ENCODE results near the gene NDUFAF4.
"Not testable (repeated sequence)": the region's sequence is repeated elsewhere in the genome, so short reads cannot be mapped to it uniquely, and the experiment has no call there.

The NDUFAF4 gene

DNA sequence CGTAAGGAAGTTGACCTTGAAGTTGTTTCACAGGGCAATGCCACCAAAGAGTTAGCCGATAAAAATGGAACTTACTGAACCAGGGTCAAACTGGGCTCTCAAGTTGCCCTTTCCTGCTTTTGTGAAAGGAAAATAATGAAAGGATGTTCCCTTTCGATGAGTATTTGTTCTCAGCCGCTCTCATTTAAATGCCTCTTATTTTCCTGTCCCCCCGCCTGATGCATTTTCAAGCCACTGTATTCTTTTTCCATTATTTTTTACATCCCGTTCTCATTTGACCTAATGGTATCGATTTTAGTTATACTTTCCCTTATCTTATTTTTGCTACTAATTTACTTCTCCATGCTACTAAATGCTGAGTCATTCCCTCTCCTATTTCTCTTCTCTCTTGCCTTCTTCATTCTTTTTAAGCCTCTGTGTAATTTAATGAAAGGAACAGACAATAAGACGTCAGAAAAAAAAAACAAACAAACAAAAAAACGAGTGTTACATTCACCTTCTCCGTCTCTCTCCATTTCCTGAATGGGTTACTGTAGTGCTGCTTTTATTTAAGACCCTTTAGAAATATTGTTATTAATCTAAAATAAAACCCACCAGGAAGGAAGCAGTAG lies 655 bp upstream of the NDUFAF4 start:
- no peak for FAIRE-seq

DNA sequence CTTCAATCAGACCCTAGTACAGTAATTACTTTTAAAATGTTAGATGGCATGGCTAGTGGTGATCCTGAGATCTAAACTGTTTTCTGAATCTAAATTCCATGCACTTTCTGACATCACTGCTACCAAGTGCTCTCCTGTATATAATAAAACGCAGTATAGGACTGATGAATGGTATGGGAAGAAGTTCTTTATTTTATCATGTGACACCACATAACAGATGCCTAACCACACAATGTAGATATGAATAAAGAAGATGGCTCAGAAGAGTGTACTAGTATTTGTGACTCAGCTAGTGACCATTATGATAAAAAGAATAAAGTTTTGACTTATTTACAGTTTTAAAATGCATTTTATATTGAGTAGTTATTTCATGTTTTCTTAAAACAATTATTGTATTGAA lies 8.5 kb downstream of the NDUFAF4 start:
- FAIRE-seq: no peak

DNA sequence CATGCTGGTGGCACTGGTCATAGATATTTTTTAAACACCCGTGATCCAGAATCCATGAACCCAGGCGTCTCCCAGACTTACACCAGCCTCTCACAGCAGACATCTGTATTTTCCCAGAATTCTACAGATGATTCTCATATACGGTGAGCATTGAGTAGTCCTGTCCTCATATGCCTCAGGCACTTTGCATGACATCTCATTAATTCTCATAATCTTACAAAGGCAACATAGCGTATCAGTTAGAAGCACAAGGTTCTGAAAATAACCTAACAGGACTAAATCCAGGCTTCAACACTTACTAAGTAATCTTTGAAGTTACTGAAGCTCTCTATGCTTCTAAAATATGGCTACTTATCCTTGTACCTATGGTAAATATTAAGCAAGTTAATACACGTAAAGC lies 8.9 kb downstream of the NDUFAF4 start:
- FAIRE-seq: no peak

DNA sequence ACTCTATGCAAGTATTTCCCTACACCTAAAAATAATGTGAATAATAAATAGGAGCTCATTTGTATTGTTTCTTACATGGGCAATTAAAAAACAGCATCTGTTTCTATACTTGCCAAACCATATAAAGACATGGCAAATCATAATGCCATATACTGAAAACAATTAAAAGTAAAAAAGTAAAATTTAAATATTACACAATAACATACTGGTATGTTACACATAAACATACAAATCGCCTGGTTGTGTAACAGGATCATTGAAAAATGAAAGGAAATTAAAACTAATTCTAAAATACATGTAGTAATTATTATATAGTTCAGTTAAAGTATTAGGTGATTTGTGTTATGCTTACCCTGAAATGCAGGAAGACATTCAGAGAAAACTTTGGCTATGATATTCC lies 11.2 kb downstream of the NDUFAF4 start:
- FAIRE-seq: no peak

DNA sequence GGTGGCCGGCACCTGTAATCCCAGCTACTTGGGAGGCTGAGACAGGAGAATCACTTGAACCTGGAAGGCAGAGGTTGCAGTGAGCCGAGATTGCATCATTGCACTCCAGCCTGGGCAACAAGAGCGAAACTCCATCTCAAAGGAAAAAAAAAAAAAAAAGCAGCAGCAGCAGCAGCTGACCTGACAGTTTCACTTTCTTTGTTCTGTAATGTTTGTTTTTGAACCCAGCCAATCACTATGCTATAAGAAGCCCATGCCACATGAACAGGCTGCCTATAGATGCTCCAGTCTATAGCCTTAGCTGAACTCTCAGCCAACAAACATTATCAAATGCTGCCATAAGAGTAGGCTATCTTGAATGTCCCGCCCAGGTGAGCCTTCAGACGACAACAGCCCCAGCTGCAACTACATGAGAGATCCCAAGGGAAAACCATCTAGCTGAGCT lies 12.5 kb downstream of the NDUFAF4 start:
- not testable (repeated sequence) for FAIRE-seq

DNA sequence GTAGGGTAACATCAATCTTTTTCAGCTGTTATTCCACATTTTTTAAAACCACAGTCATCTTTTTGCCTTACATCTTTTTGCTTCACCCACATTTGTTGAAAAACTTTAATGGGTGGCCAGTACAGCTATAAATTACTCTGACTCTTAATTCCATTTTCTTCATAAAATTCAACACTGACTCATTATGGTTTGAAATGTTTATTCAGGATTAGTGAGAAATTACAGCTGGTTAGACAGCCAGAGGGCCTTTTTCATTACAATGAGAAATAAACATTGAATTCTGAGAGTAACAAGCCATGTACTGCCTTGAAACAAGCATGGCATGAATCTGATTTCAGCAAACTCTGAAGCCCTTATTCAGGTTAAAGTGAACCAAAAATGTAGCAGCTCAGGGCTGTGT lies 19.5 kb downstream of the NDUFAF4 start:
- FAIRE-seq: no peak

DNA sequence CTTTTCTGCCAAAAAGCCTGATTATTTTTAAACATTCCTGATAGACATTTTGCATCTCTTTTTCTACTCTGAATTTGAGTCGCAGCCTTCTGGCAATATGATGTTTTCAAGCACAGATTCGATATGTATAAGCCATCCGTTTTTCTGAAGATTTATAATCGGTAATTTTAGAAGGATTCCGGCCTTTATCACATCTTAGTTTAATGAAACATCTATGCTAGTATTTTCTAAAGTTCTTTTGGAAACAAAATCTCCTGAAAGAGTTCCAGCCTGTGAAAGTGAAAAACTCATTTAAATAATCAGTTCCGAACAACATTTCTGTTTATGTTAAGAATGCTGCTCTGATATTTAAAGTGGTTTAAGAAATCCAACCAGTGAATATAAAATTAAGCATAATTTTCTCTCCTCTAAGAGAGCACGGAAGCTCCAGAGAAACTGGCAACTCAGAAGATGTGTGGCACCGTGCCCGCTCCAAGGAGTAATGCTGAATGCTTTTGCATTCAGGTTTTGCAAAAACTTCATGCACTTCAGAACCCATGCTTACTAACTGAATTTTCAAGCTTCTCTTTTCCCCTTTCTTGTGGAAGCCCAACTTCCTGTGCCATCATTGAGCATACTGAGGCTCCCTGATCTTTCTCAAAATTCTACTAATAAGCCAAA lies 20.7 kb downstream of the NDUFAF4 start:
- FAIRE-seq: no peak

DNA sequence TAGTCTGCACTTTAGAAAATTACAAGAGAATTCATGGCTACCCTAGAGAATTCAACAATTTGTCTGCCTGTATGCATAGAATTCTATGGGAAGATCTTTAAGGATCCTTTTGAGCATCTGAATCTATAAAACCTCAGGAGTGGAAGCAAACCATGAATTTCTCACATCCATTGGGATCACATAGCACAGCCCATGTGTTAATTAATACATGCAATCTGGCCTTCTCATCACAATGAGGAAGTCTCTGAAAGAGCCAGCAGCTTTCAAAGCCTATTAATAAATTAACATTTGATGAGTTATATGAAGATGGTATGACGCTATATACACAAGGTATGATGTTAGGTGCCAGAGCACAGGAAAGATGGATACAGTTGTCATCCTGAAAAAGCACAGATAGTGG lies 24.7 kb downstream of the NDUFAF4 start:
- FAIRE-seq: no peak

DNA sequence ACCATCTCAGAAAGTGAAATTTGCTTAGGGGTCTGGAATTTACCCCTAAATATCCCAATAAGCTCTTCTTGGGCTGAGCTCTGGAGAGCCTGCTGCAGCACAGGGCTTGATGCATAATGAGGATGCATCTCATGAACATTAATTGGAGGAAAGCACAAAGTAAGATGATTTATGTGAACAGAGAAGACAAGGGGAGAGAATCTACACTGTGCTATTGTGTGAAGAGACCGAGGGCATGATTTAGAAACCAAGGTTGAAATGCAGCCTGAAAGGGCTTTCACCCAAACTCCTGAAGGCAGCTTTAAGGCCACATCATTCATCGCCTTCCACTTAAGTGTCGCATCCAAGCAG lies 32.7 kb downstream of the NDUFAF4 start:
- no peak for FAIRE-seq

DNA sequence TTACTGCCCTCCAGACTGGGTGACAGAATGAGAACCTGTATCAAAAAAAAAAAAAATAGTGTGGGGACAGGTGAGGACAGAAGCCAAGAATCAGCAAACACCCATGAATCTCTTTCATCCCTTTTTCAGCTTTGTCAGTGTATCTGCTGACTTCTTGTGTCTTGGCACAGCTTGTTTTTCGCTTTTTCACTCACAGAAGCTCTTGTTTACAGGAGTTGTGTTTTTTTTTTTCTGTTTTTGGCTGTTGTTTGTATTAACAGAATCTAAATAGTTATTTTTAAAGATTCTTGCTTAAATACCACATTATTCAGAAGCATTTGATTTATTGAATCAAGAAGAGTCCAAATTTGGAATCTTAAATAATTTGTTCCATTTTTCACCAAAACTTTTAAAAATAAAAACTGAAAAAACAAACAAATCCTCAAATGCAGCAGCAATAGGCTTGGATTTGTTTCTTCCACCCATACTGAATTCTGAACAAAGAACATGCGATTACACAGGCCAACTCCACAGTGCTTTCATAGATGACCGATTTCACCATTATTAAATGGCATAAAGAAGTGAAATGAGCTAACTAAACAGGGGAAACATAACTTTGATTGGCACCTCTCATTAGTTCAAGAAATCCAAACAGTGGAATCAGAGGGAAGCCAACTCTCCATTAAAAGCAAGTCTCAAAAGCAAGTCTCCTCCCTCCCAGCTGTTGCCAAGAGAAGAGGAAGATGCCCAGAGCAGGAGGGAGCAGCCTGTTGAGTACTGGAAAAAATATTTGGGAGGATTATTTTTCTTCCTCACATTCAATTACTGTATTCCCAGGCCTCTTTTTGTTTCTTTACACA lies 33.3 kb downstream of the NDUFAF4 start:
- FAIRE-seq: no peak

DNA sequence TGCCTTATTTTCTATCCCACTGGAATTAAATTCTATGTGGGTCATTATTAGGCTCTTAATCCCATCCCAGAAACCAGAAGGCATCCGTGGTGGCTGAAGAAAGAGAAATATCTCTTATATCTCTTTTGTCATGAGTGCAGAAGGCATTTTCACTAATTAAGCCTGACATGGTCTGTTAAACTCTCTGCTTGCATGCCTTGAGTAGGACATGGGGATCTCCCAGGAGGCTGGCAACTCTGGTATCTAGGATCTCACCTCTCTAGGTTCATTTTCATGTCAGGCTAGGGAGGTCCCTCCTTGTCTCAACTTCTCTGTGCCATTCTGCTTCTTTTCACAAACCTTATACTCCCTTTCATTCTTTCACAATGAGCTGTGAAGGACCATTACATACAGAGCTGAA lies 35.1 kb downstream of the NDUFAF4 start:
- no peak for FAIRE-seq

DNA sequence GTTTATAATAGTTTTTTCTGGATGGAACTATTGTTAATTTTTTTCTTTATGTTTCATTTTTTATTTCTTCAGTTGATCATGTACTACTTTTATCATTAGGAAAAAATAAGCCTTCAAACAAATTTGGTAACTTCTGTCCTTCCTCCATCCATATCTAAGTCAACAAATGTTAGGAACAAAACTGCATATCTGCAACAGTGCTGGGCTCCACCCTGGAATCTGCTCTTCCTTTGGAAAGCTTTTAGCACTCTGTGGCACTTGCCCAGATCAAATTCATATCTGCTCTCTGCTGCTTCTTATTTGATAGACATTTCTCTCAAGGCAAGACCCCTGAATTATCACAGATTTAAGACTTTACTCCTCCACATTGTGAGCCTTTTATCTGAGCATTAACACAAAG lies 36.1 kb downstream of the NDUFAF4 start:
- FAIRE-seq: no peak

DNA sequence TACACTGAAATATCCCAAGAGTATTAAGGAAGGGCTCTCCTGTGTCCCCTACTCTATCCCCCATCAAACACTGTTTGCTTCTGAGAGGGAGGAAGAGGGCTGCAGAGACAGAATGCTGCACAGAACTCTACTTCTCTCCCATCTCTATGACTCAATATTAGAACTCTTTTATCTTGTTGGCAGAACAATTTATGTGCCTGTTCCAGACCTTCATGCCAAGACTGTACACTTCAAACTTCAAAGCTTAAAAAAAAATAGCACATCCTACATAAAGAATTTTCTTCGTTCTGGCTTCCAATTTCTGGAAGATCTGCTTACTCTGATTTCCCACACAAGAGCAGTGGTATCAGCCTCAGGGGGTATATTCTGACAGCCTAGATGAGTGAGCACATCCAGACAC lies 40.8 kb downstream of the NDUFAF4 start:
- FAIRE-seq: no peak

DNA sequence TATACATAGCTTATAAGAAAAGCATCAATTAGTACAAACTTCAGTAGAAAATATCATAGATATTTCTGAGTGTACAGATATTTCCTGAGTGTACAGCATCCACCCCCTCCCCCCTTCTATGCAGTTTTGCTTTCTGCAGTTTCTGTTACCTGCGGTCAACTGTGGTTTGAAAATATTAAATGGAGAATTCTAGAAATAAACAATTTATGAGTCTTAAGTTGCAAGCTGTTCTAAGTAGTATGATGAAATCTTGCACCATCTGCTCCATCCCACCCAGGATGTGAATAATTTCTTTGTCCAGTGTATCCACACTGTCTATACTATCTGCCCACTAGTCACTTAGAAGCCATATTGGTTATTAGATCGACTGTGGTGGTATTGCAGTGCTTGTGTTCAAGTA lies 44.6 kb downstream of the NDUFAF4 start:
- FAIRE-seq: no peak

DNA sequence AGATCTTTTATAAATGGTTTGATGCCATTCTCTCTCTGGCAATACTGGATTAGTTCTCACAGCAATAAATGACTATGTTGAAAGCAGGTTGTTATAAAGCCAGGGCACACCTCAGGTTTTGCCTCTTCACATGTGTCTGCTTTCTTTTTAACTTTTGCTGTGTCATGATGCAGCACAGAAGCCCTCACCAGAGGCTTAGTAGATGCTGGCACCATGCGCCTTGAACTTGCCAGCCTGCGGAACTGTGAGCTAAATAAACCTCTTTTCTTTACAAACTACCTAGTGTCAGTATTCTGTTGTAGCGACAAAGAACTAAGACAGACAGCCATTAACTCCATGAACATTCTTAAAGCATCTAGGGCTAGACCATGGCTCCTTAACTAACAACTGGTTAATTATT lies 45.1 kb downstream of the NDUFAF4 start:
- FAIRE-seq: no peak

DNA sequence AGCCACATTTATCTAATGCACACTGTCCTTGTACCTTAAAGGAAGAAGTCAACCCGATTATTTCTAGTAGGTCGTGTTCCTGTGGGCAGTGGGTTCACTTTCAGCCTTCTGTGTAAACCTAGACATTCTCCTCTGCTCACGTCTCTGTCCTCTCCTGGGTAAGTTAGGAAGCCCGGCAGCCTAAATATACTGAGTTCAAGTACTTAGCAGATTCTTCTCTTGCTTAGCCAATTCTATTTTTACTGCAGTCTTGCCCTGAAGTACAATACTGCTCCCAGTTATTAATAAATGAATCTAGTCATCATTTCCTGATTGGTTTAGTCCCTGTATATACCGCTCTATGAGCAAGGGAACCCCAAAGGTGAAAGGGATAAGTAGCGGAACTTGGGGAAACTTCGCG lies 45.8 kb downstream of the NDUFAF4 start:
- FAIRE-seq: no peak

DNA sequence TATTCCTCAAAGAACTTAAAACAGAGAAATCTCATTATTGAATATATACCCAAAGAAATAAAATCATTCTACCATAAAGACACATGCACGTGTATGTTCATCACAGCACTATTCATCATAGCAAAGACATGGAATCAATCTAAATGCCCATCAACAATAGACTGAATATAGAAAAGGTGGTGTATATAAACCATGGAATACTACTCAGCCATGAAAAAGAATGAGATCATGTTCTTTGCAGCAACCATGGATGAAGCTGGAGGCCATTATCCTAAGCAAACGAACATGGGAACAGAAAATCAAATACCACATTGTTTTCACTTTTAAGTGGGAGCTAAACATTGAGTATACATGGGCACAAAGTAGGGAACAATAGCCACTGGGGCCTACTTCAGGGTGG lies 48.1 kb downstream of the NDUFAF4 start:
- FAIRE-seq: no peak

DNA sequence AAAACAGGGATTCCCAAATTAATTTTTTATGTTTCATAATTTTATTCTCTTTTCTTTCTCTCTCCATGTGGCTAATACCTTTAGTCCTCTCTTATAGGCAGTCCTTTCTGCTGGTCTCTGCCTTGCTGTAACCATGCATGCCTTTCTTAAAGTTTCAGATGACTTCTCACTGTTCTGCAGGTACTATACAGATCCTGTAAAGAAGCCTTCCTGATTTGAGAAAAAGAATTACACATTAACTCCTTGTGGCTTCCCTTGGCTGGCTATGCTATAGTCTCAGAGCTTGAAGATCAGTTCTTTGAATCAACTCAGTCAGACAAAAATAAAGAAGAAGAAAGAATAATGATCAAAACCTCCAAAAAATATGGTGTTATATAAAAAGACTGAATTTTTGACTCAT lies 53.2 kb downstream of the NDUFAF4 start:
- FAIRE-seq: no peak

DNA sequence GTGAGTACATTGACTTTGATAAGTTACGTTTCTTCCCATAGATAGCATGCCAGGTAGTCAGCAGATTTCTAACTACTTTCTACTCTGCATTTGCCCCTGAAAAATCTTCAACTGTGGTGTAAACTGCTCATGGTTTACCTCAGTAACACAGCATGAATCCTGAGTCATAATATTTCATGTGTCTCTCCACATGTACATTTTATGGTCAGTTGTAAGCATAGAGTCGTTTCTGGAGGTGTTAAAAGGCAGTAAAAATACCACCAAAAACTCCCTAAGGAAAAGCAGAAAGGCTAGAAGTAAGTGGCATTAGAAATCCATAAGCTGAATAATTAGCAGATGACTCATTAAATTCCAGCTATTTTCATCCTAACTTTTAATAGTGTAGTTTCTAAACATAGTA lies 56.3 kb downstream of the NDUFAF4 start:
- no peak for FAIRE-seq

Data from TTC549 (cell line).